B cell (primary cell): ENCODE data around the gene AIF1. TPM values are rescaled to one million over a fixed set of nuclear protein-coding genes. Genes with fewer than 3 reads are reported as not detected.

Experiments
- ATAC-seq: fragments of 200-7000 bp; cut with Tn5 transposase; one replicate; pipeline ENCODE4 v1.10.0; 2021; ENCODE audit warnings: low read depth, mild to moderate bottlenecking, moderate number of reproducible peaks, moderate library complexity
- CTCF ChIA-PET: fragments of 350-600 bp; sonication (Branson Sonifier 250); formaldehyde crosslinking; loops from one replicate; lab custom pipeline; 2021; ENCODE audit warnings: antibody characterized with exemption, inconsistent platforms; lab: Charles Lee
- POLR2A ChIA-PET: fragments of 350-600 bp; sonication (Branson Sonifier 250); formaldehyde crosslinking; loops from one replicate; lab custom pipeline; 2021; ENCODE audit warnings: antibody characterized with exemption; lab: Charles Lee
- DNase-seq: peaks from one replicate; pipeline ENCODE4 v3.0.0; 2013
- H2AFZ ChIP-seq: 2 replicates; pipeline ENCODE4 v1.6.1; 2012; ENCODE audit warnings: mild to moderate bottlenecking, low read depth, low read length; ENCODE audit not compliant: insufficient read depth, poor library complexity, severe bottlenecking
- H3K27ac ChIP-seq, 2 donors: 1 replicate in 1 of 2; 2 replicates in 1 of 2; pipeline ENCODE4 v1.5.1; 2012 to 2013; ENCODE audit warnings: low read length in 2 of 2, mild to moderate bottlenecking in 2 of 2, moderate library complexity in 1 of 2
- H3K27me3 ChIP-seq, 4 experiments: fragments of 200-600 bp in 1 of 4; sonication (generic) in 1 of 4; replicated peaks in 1 of 4; 1 replicate in 2 of 4; 2 replicates in 2 of 4; pipeline versions ENCODE4 v1.6.1 to v1.7.0; 2013 to 2016; ENCODE audit warnings: low read length in 3 of 4, mild to moderate bottlenecking in 2 of 4, mixed read lengths in 1 of 4, moderate library complexity in 1 of 4; ENCODE audit not compliant: insufficient read depth in 4 of 4, control insufficient read depth in 3 of 4; ENCODE audit errors: control extremely low read depth in 1 of 4
- H3K36me3 ChIP-seq, 2 experiments: replicated peaks in 1 of 2; 1 replicate in 1 of 2; 2 replicates in 1 of 2; pipeline versions ENCODE4 v1.6.1 to v1.7.1; 2013; ENCODE audit warnings: low read length in 1 of 2; ENCODE audit not compliant: insufficient read depth in 2 of 2, control insufficient read depth in 1 of 2; ENCODE audit errors: control extremely low read depth in 1 of 2, extremely low read depth in 1 of 2
- H3K4me1 ChIP-seq, 2 donors: fragments of 200-600 bp in 1 of 2; sonication (generic) in 1 of 2; 1 replicate in 1 of 2; 2 replicates in 1 of 2; pipeline versions ENCODE4 v1.5.1 to v1.6.1; 2013 to 2017; ENCODE audit warnings: low read length in 2 of 2; ENCODE audit not compliant: control insufficient read depth in 2 of 2, insufficient read depth in 2 of 2
- H3K4me2 ChIP-seq: replicated peaks from 2 replicates; pipeline ENCODE3; 2012; ENCODE audit warnings: mild to moderate bottlenecking, low read depth, low read length; ENCODE audit not compliant: poor library complexity, severe bottlenecking
- H3K4me3 ChIP-seq, 5 experiments: fragments of 200-600 bp in 1 of 5; sonication (generic) in 1 of 5; 1 replicate in 3 of 5; 2 replicates in 2 of 5; pipeline versions ENCODE4 v1.5.1 to v1.7.0; 2011 to 2016; ENCODE audit warnings: low read length in 4 of 5, mild to moderate bottlenecking in 4 of 5, low read depth in 2 of 5, control low read depth in 1 of 5, moderate library complexity in 1 of 5; ENCODE audit not compliant: insufficient read depth in 1 of 5; ENCODE audit errors: control extremely low read depth in 1 of 5, extremely low read depth in 1 of 5
- H3K79me2 ChIP-seq: fragments of 200-600 bp; sonication (generic); one replicate; pipeline ENCODE4 v1.6.0; 2016; ENCODE audit warnings: low read length; ENCODE audit not compliant: control insufficient read depth, insufficient read depth
- H3K9ac ChIP-seq: fragments of 200-600 bp; sonication (generic); 2 replicates; pipeline ENCODE4 v1.6.1; 2017; ENCODE audit warnings: mild to moderate bottlenecking, low read length, moderate library complexity
- H3K9me3 ChIP-seq, 3 donors: one replicate each; pipeline versions ENCODE4 v1.6.1 to v1.7.1; 2013; ENCODE audit warnings: low read length in 2 of 3; ENCODE audit not compliant: control insufficient read depth in 2 of 3, insufficient read depth in 1 of 3; ENCODE audit errors: control extremely low read depth in 1 of 3
- H4K20me1 ChIP-seq: 2 replicates; pipeline ENCODE4 v1.6.0; 2012; ENCODE audit warnings: mild to moderate bottlenecking, low read length; ENCODE audit not compliant: insufficient read depth, control insufficient read depth, poor library complexity, severe bottlenecking
- H3K27ac Mint-ChIP-seq: one replicate; pipeline ENCODE4 v1.8.0; 2021; ENCODE audit warnings: mixed read lengths
- H3K27me3 Mint-ChIP-seq: one replicate; pipeline ENCODE4 v1.8.0; 2021; ENCODE audit warnings: mixed read lengths
- H3K4me1 Mint-ChIP-seq: one replicate; pipeline ENCODE4 v1.8.0; 2021; ENCODE audit warnings: mixed read lengths
- H3K4me3 Mint-ChIP-seq: one replicate; pipeline ENCODE4 v1.8.0; 2021; ENCODE audit warnings: mixed read lengths
- H3K9me3 Mint-ChIP-seq: one replicate; pipeline ENCODE4 v1.8.0; 2022; ENCODE audit warnings: mixed read lengths; ENCODE audit not compliant: insufficient read depth
- EZH2 ChIP-seq: IDR thresholded peaks from 2 replicates; pipeline ENCODE4 v1.6.1; 2012; ENCODE audit warnings: borderline replicate concordance, low read depth, mild to moderate bottlenecking, moderate library complexity, low read length; ENCODE audit not compliant: insufficient read depth, poor library complexity, severe bottlenecking
- WGBS: methylation state at CpG from one replicate; pipeline ENCODE4 v1.1.5; 2013; ENCODE audit warnings: missing lambda C conversion rate; ENCODE audit not compliant: insufficient coverage; 5-methylcytosine and 5-hydroxymethylcytosine counted together
- intact Hi-C: fragments of 100-400 bp; cut with micrococcal nuclease; formaldehyde crosslinking; loops from one replicate; pipeline ENCODE4 v1.10.0; 2022
- polyA plus RNA-seq: library from polyadenylated mRNA; depleted of rRNA; stranded (reverse); fragments of >200 nt; gene quantifications from 2 replicates; pipeline ENCODE4 v1.2.3, GENCODE V29; 2012
- total RNA-seq, 2 donors: library from RNA; stranded (reverse); fragments of 120-200 nt in 1 of 2; gene quantifications; 1 replicate in 1 of 2; 2 replicates in 1 of 2; pipeline versions ENCODE4 v1.2.3 to v1.2.4, GENCODE V29; 2013 to 2022
- TF ChIP-seq, protein P1 (sequence below): fragments of 200-600 bp; IDR thresholded peaks from one replicate; pipeline ENCODE4 v1.8.0; 2022; ENCODE audit warnings: antibody characterized with exemption, mild to moderate bottlenecking

AIF1 gene
- total and polyA plus RNA-seq, 2 donors (not counting 1 experiment from before 2014, with no cell fraction given) = 1.3 to 7.5 TPM

DNA sequence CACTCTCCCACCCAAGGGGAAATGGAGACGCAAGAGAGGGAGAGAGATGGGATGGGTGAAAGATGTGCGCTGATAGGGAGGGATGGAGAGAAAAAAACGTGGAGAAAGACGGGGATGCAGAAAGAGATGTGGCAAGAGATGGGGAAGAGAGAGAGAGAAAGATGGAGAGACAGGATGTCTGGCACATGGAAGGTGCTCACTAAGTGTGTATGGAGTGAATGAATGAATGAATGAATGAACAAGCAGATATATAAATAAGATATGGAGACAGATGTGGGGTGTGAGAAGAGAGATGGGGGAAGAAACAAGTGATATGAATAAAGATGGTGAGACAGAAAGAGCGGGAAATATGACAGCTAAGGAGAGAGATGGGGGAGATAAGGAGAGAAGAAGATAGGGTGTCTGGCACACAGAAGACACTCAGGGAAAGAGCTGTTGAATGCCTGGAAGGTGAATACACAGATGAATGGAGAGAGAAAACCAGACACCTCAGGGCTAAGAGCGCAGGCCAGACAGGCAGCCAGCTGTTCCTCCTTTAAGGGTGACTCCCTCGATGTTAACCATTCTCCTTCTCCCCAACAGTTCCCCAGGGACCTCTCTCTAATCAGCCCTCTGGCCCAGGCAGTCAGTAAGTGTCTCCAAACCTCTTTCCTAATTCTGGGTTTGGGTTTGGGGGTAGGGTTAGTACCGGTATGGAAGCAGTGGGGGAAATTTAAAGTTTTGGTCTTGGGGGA lies 38.9 kb upstream of the AIF1 start:
- Mint-ChIP-seq H3K4me3 (peak overlapping the region; percentile 89), H3K4me1 (peaks cover 91% of the 10 kb centered on the region), H3K27me3 (no peaks in the 10 kb centered on the region), H3K27ac (peak overlapping the region; percentile 93), H3K9me3 (no peaks in the 10 kb centered on the region)
- Histone ChIP-seq H3K9me3 (no peaks in the 10 kb centered on the region), H3K4me2 (peak overlapping the region; percentile 88), H3K79me2 (peaks cover 93% of the 10 kb centered on the region), H3K4me3 (peak overlapping the region; percentile 74 to 87 (median 77)), H3K27ac (peak overlapping the region; percentile 77 to 89), H3K36me3 (peaks cover 2 to 35% of the 10 kb centered on the region in 2 experiments), H3K4me1 (peaks cover 74 to 95% of the 10 kb centered on the region in 2 donors), H3K27me3 (no peaks in the 10 kb centered on the region), H2AFZ (peak overlapping the region; percentile 36), H3K9ac (peak overlapping the region; percentile 74), H4K20me1 (peaks cover 26% of the 10 kb centered on the region)
- 40% methylated on average over 5 of the region's 8 CpGs for WGBS
- TF ChIP-seq EZH2 = no peak
- TF ChIP-seq, protein P1, sequence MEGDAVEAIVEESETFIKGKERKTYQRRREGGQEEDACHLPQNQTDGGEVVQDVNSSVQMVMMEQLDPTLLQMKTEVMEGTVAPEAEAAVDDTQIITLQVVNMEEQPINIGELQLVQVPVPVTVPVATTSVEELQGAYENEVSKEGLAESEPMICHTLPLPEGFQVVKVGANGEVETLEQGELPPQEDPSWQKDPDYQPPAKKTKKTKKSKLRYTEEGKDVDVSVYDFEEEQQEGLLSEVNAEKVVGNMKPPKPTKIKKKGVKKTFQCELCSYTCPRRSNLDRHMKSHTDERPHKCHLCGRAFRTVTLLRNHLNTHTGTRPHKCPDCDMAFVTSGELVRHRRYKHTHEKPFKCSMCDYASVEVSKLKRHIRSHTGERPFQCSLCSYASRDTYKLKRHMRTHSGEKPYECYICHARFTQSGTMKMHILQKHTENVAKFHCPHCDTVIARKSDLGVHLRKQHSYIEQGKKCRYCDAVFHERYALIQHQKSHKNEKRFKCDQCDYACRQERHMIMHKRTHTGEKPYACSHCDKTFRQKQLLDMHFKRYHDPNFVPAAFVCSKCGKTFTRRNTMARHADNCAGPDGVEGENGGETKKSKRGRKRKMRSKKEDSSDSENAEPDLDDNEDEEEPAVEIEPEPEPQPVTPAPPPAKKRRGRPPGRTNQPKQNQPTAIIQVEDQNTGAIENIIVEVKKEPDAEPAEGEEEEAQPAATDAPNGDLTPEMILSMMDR = no peak
- ChIA-PET CTCF (interaction anchor here (0.7 to 35.3 kb wide), 9 partner anchors 7 to 354 kb away, joined by 3 to 2241 read pairs (median 8); partner anchors contain the start of genes ATP6V1G2, LST1, LTA and LTB), POLR2A (interaction anchor here (0.5 to 42.6 kb wide), 7 partner anchors 9 to 1060 kb away, joined by 3 to 1450 read pairs (median 7); partner anchors contain the start of genes ATP6V1G2, LST1, LTA and LTB)
- peak; percentile 9 for ATAC-seq
- DNase-seq = peak; percentile 71
- intact Hi-C loops = loop anchor here (1.0 kb wide), 1 partner anchor 8 kb away; no protein-coding TSS in a partner anchor
